Limb (tissue), 2 donors: Measurements from ENCODE around the gene VPS37C.

Source experiments
- DNase-seq, 2 donors: peaks; one replicate each; pipeline ENCODE4 v3.0.0-alpha.2; 2016; ENCODE audit errors: extremely low spot score in 2 of 2

VPS37C gene

GRCh38 chr11:61154528-61154927 is 6.7 kb downstream of the VPS37C start:
- DNase-seq = no peak

GRCh38 chr11:61153593-61154095 is 7.6 kb downstream of the VPS37C start:
- peak in 1 of 2 donors; percentile 16 for DNase-seq

- no peak for DNase-seq
Observed at GRCh38 chr11:61152816-61153592, 8.2 kb downstream of the VPS37C start.

- DNase-seq = no peak
Observed at GRCh38 chr11:61151545-61152252, 9.5 kb downstream of the VPS37C start.

- DNase-seq = no peak
Observed at GRCh38 chr11:61150706-61151544, 10.3 kb downstream of the VPS37C start.

GRCh38 chr11:61149624-61150615 is 11.3 kb downstream of the VPS37C start:
- no peak for DNase-seq

- DNase-seq = no peak
Observed at GRCh38 chr11:61147791-61148620, 13.2 kb downstream of the VPS37C start.

GRCh38 chr11:61147271-61147670 is 14.0 kb downstream of the VPS37C start:
- no peak for DNase-seq

GRCh38 chr11:61146416-61146815 is 14.8 kb downstream of the VPS37C start:
- no peak for DNase-seq

- no peak for DNase-seq
Observed at GRCh38 chr11:61145228-61146005, 15.8 kb downstream of the VPS37C start.

GRCh38 chr11:61144511-61145179 is 16.6 kb downstream of the VPS37C start:
- no peak for DNase-seq

- DNase-seq = no peak
Observed at GRCh38 chr11:61142424-61142823, 18.8 kb downstream of the VPS37C start.

- peak in 1 of 2 donors; percentile 52 for DNase-seq
Observed at GRCh38 chr11:61141601-61142028, 19.6 kb downstream of the VPS37C start.

GRCh38 chr11:61140416-61140815 is 20.8 kb downstream of the VPS37C start:
- no peak for DNase-seq

GRCh38 chr11:61139387-61139786 is 21.8 kb downstream of the VPS37C start:
- DNase-seq = no peak

GRCh38 chr11:61138935-61139334 is 22.3 kb downstream of the VPS37C start:
- DNase-seq = no peak

GRCh38 chr11:61134801-61135257 is 26.4 kb downstream of the VPS37C start:
- DNase-seq = no peak
